ENCODE data around the gene TNFSF10. TPM values are rescaled to one million over a fixed set of nuclear protein-coding genes. Genes with fewer than 3 reads are reported as not detected.
"Not testable (repeated sequence)": the region's sequence is repeated elsewhere in the genome, so short reads cannot be mapped to it uniquely, and the experiment has no call there.

TNFSF10 gene
- total RNA-seq, 2 donors from 2014 or later, result 57.2 to 118 TPM

DNA sequence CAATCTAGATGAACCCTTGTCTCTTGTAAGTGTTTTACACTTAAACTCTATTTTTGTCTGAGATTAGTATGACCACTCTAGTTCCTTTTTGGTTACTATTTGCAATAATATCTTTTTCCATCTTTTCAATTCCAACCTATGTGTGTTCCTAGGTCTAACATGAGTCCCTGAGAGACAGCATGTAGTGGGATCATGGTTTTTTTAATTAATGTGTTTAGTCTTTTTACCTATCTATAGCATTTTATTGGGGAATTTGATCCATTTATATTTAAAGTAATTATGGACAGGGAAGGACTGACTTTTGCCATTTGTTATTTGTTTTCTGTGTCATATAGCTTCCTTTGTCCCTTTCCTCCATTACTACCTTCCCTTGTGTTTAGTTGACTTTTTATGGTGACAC, 21.7 kb downstream of the TNFSF10 start:
- DNase-seq, result no peak
- H3K4me3 ChIP-seq, result no peak overlapping the region
- H3K9me3 ChIP-seq, result no peaks in the 10 kb centered on the region
- no peak overlapping the region for H3K9ac ChIP-seq (ENCODE audit: low read depth in 2 of 2, low read length in 2 of 2)
- intact Hi-C loops (cut with DNase I), result no loop called here
- TF ChIP-seq, protein P1, sequence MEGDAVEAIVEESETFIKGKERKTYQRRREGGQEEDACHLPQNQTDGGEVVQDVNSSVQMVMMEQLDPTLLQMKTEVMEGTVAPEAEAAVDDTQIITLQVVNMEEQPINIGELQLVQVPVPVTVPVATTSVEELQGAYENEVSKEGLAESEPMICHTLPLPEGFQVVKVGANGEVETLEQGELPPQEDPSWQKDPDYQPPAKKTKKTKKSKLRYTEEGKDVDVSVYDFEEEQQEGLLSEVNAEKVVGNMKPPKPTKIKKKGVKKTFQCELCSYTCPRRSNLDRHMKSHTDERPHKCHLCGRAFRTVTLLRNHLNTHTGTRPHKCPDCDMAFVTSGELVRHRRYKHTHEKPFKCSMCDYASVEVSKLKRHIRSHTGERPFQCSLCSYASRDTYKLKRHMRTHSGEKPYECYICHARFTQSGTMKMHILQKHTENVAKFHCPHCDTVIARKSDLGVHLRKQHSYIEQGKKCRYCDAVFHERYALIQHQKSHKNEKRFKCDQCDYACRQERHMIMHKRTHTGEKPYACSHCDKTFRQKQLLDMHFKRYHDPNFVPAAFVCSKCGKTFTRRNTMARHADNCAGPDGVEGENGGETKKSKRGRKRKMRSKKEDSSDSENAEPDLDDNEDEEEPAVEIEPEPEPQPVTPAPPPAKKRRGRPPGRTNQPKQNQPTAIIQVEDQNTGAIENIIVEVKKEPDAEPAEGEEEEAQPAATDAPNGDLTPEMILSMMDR (IDR thresholded peaks at IDR 0.05), result no peak
- no peaks in the 10 kb centered on the region for H3K27me3 ChIP-seq
- H3K27ac ChIP-seq, result no peak overlapping the region
- H3K4me1 ChIP-seq, result no peaks in the 10 kb centered on the region
- peaks cover 7% of the 10 kb centered on the region for H3K36me3 ChIP-seq

DNA sequence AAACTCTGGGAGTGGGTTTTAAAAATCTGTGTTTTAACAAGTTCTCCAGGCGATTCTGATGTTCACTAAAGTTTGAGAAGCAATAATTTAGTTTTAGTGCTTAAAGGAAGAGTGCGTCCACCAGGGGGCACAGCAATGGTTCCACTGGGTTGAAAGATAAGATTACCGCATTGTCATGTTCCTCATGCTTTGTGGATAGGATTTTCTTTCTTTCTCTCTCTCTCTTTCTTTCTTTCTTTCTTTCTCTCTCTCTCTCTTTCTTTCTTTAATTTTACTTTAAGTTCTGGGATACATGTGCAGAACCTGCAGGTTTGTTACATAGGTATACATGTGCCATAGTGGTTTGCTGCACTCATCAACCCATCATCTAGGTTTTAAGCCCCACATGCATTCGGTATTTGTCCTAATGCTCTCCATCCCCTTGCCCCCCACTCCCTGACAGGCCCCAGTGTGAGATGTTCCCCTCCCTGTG, 33.0 kb downstream of the TNFSF10 start:
- H3K4me3 ChIP-seq; H3K27ac ChIP-seq; H3K27me3 ChIP-seq; H3K9me3 ChIP-seq; H3K4me1 ChIP-seq; H3K36me3 ChIP-seq; H3K9ac ChIP-seq (ENCODE audit: low read depth in 2 of 2, low read length in 2 of 2); intact Hi-C loops (cut with DNase I): not testable (repeated sequence)
- peak; percentile 90 for DNase-seq
- TF ChIP-seq, protein P1 (IDR thresholded peaks at IDR 0.05), result peak; percentile 55

DNA sequence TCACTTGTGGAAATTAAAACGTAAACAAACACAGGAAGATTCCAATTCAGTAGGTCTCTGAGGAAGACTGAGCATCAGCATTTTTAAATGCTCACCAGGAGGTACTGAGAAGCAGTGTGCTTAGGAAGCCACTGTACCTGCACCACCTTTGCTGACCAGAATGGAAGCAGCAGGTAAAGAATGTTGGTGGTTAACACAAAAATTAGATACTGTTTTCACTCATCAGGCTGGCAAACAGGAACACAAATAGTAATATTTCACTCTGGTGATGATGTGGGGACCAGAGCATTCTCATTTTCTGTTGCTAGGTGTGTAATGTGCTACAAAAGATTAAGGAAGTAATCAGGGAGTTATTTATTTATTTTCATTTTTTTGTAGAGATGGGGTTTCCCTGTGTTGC, 45.1 kb downstream of the TNFSF10 start:
- Histone ChIP-seq H3K9ac (ENCODE audit: low read depth in 2 of 2, low read length in 2 of 2) (no peak overlapping the region), H3K27ac (no peak overlapping the region), H3K36me3 (no peaks in the 10 kb centered on the region), H3K4me1 (no peaks in the 10 kb centered on the region), H3K27me3 (no peaks in the 10 kb centered on the region), H3K4me3 (no peak overlapping the region), H3K9me3 (no peaks in the 10 kb centered on the region)
- TF ChIP-seq, protein P1 (IDR thresholded peaks at IDR 0.05), result no peak
- DNase-seq, result no peak
- intact Hi-C loops (cut with DNase I), result loop anchor here (10.0 kb wide), 2 partner anchors 123 to 833 kb away; no protein-coding TSS in a partner anchor

DNA sequence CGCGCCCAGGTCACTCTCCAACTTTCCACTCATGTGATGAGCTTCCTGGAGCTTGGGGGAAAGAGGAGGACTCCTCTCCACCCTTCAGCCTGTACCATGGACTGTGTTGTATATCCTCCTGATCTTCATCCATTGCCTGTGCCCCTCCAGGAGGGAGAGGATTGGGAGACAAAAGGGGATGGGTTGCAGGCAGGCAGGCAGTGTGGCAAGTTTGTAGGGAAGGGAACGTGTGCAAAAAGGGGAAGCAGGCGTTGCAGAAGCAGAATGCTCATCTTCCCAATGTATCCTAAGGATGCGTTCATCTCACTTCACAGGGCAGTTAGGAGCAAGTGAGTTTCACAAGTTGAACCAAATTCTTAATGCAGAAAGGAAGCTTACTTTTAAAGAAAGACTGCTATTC, 46.9 kb downstream of the TNFSF10 start:
- Histone ChIP-seq H3K27ac (no peak overlapping the region), H3K9ac (ENCODE audit: low read depth in 2 of 2, low read length in 2 of 2) (no peak overlapping the region), H3K4me1 (no peaks in the 10 kb centered on the region), H3K36me3 (no peaks in the 10 kb centered on the region), H3K27me3 (no peaks in the 10 kb centered on the region), H3K9me3 (no peaks in the 10 kb centered on the region), H3K4me3 (no peak overlapping the region)
- no peak for DNase-seq
- TF ChIP-seq, protein P1 (IDR thresholded peaks at IDR 0.05), result no peak
- intact Hi-C loops (cut with DNase I), result loop anchor here (10.0 kb wide), 2 partner anchors 122 to 832 kb away; no protein-coding TSS in a partner anchor

DNA sequence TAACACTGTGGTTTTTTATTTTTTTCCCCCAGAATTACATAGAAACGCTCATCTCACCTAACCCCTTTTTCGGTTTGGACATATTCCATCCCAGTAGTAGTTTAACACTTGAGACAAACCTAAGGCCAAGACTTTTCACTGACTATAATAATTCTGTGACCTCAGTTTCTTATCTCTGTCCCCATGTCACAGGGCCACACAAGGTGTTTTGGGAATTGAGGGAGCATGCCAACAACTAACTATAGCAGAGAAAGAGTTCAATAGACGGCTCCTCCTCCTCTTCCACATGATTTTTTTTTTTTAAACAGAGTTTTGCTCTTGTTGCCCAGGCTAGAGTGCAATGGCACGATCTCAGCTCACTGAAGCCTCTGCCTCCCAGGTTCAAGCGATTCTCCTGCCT, 47.5 kb downstream of the TNFSF10 start:
- Histone ChIP-seq H3K4me1 (no peaks in the 10 kb centered on the region), H3K27me3 (no peaks in the 10 kb centered on the region), H3K9ac (ENCODE audit: low read depth in 2 of 2, low read length in 2 of 2) (no peak overlapping the region), H3K9me3 (no peaks in the 10 kb centered on the region), H3K27ac (no peak overlapping the region), H3K36me3 (no peaks in the 10 kb centered on the region), H3K4me3 (no peak overlapping the region)
- intact Hi-C loops (cut with DNase I), result loop anchor here (10.0 kb wide), 2 partner anchors 121 to 831 kb away; no protein-coding TSS in a partner anchor
- TF ChIP-seq, protein P1 (IDR thresholded peaks at IDR 0.05), result no peak
- DNase-seq, result no peak

All from colonic mucosa (tissue), 4 donors.